ENCODE measurements around the gene TAS2R5. TPM values are rescaled to one million over a fixed set of nuclear protein-coding genes. Genes with fewer than 3 reads are reported as not detected.
"Not testable (repeated sequence)": the region's sequence is repeated elsewhere in the genome, so short reads cannot be mapped to it uniquely, and the experiment has no call there.

TAS2R5 gene
- total RNA-seq, 2 experiments from 2014 or later = 0.75 to 1.4 TPM

DNA sequence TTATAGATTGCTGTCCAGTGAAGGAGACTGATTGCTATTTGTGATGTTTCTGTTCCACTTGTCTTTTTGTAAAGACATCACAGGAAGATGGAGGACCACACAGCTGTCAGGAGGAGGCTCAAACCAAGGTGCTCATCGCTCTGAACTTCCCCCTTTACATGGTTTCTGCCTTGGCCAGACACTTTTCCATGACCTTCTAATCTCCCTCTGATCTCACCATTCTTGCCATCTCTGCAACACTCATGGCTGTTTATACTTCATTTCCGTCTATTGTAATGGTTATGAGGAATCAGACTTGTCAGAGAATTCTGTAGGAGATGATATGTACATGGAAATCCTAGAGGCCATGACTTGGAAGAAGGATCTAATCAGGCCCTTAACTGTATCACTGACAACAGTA, 1.7 kb upstream of the TAS2R5 start:
- Mint-ChIP-seq H3K27me3 (no peaks in the 10 kb centered on the region), H3K4me1 (no peaks in the 10 kb centered on the region), H3K27ac (no peak overlapping the region), H3K9me3 (ENCODE audit: low read depth) (no peaks in the 10 kb centered on the region), H3K4me3 (no peak overlapping the region), H3K36me3 (ENCODE audit: low read depth) (peaks cover 15% of the 10 kb centered on the region)
- ATAC-seq = no peak
- ChIA-PET POLR2A (no interaction called here), CTCF (interaction anchor here (1.2 kb wide), 1 partner anchor 21 kb away, joined by 3 read pairs; no protein-coding TSS in a partner anchor)
- intact Hi-C loops (cut with DNase I, micrococcal nuclease) = no loop called here
- DNase-seq = no peak

- H3K27me3 Mint-ChIP-seq = no peaks in the 10 kb centered on the region
- H3K9me3 Mint-ChIP-seq (ENCODE audit: low read depth) = no peaks in the 10 kb centered on the region
- no peaks in the 10 kb centered on the region for H3K4me1 Mint-ChIP-seq
- intact Hi-C loops (cut with DNase I, micrococcal nuclease) = no loop called here
- no peak overlapping the region for H3K27ac Mint-ChIP-seq
- no peak for DNase-seq
- no peak for ATAC-seq
- ChIA-PET CTCF (interaction anchor here (0.6 to 0.9 kb wide), 2 partner anchors 10 to 113 kb away, joined by 3 to 4 read pairs; no protein-coding TSS in a partner anchor), POLR2A (no interaction called here)
- H3K36me3 Mint-ChIP-seq (ENCODE audit: low read depth) = peaks cover 19% of the 10 kb centered on the region
- H3K4me3 Mint-ChIP-seq = no peak overlapping the region
Observed at GRCh38 chr7:141792526-141792925, 2.5 kb downstream of the TAS2R5 start.

DNA sequence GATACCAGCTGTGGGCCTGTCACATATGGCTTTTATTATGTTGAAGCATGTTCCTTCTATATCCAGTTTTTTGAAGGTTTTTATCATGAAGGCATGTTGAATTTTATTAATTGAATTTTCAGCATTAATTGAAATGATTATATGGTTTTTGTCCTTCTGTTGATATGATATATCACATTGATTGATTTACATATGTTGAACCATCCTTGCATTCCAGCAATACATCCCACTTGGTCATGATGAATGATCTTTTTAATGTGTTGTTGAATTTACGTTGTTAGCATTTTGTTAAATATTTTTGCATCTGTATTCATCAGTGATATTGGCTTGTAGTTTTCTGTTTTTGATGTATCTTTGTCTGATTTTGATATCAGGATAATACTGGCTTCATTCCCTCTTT, 30.1 kb downstream of the TAS2R5 start:
- POLR2A ChIA-PET = no interaction called here
- no peak for DNase-seq
- H3K36me3 Mint-ChIP-seq (ENCODE audit: low read depth) = peaks cover 36% of the 10 kb centered on the region
- ATAC-seq = no peak
- H3K9me3 Mint-ChIP-seq (ENCODE audit: low read depth) = peaks cover 37% of the 10 kb centered on the region
- H3K27ac Mint-ChIP-seq = no peak overlapping the region
- CTCF ChIA-PET = no interaction called here
- no peaks in the 10 kb centered on the region for H3K27me3 Mint-ChIP-seq
- no peaks in the 10 kb centered on the region for H3K4me1 Mint-ChIP-seq
- no peak overlapping the region for H3K4me3 Mint-ChIP-seq
- intact Hi-C loops (cut with DNase I, micrococcal nuclease) = no loop called here

- ATAC-seq = not testable (repeated sequence)
Observed at GRCh38 chr7:141822432-141822831, 32.4 kb downstream of the TAS2R5 start.

GRCh38 chr7:141837683-141838082, 47.7 kb downstream of the TAS2R5 start:
- no peaks in the 10 kb centered on the region for H3K27me3 Mint-ChIP-seq
- no peak overlapping the region for H3K27ac Mint-ChIP-seq
- DNase-seq (no peak), ATAC-seq (no peak)
- ChIA-PET POLR2A (no interaction called here), CTCF (no interaction called here)
- intact Hi-C loops (cut with DNase I, micrococcal nuclease) = no loop called here
- no peaks in the 10 kb centered on the region for H3K9me3 Mint-ChIP-seq (ENCODE audit: low read depth)
- no peaks in the 10 kb centered on the region for H3K4me1 Mint-ChIP-seq
- no peak overlapping the region for H3K4me3 Mint-ChIP-seq
- no peaks in the 10 kb centered on the region for H3K36me3 Mint-ChIP-seq (ENCODE audit: low read depth)

More at GRCh38 chr7:141822432-141822831, 32.4 kb downstream of the TAS2R5 start:
- H3K9me3 Mint-ChIP-seq (ENCODE audit: low read depth) = peaks cover 37% of the 10 kb centered on the region
- H3K4me3 Mint-ChIP-seq; H3K4me1 Mint-ChIP-seq; POLR2A ChIA-PET; DNase-seq; H3K27me3 Mint-ChIP-seq; intact Hi-C loops (cut with DNase I, micrococcal nuclease); H3K27ac Mint-ChIP-seq: not testable (repeated sequence)
- H3K36me3 Mint-ChIP-seq (ENCODE audit: low read depth) = peaks cover 37% of the 10 kb centered on the region
- CTCF ChIA-PET = interaction anchor here (1.1 kb wide), 1 partner anchor 9 kb away, joined by 3 read pairs; no protein-coding TSS in a partner anchor

DNA sequence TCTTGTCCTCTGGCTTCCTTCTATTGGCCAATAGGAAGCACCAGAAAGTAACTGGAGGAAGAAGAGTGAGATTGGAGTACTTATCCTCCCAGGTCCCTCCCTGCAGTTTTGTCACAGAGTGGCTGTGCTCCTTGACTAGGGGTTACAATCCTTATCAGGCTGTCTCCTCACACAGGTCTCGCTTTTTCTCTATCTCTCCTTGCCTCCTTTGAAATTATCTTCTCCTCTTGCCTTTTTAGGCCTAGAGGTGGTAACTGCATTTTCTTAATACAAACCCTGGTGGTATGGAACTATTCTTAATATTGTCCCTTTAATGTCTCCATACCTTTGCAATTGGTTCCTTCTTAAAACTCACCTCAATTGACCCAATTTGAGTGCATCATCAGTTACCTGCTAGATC, 48.6 kb downstream of the TAS2R5 start:
- Mint-ChIP-seq H3K36me3 (ENCODE audit: low read depth) (no peaks in the 10 kb centered on the region), H3K4me3 (no peak overlapping the region), H3K27me3 (no peaks in the 10 kb centered on the region), H3K27ac (no peak overlapping the region), H3K4me1 (no peaks in the 10 kb centered on the region), H3K9me3 (ENCODE audit: low read depth) (no peaks in the 10 kb centered on the region)
- CTCF ChIA-PET = no interaction called here
- ATAC-seq (no peak), DNase-seq (no peak)
- intact Hi-C loops (cut with DNase I, micrococcal nuclease) = no loop called here
- POLR2A ChIA-PET = no interaction called here

DNA sequence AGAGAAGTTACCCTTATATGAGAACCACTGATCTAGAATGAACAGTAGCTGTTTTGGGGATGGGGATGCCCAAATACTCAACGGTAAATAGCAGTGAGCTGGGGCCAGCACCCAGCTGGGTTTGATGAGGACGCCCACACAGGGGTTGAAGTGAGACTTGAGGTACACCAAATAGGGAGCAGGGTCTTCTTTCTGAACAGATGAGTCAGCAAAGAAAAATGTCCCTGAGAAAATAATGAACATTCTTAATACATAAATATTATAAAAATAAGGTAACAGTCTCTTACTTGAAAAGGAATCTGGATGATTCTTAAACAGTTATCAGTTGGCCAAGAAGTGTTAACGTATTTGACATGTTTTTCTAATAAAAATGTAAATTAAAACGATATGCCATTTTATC, 49.2 kb downstream of the TAS2R5 start:
- no peak for ATAC-seq
- H3K36me3 Mint-ChIP-seq (ENCODE audit: low read depth) = no peaks in the 10 kb centered on the region

GRCh38 chr7:141840708-141841107, 50.7 kb downstream of the TAS2R5 start:
- ATAC-seq (no peak), DNase-seq (no peak)
- ChIA-PET POLR2A (no interaction called here), CTCF (interaction anchor here (1.5 kb wide), 1 partner anchor 135 kb away, joined by 5 read pairs; no protein-coding TSS in a partner anchor)
- intact Hi-C loops (cut with DNase I, micrococcal nuclease) = no loop called here
- Mint-ChIP-seq H3K4me1 (no peaks in the 10 kb centered on the region), H3K36me3 (ENCODE audit: low read depth) (no peaks in the 10 kb centered on the region), H3K4me3 (no peak overlapping the region), H3K27me3 (no peaks in the 10 kb centered on the region), H3K27ac (no peak overlapping the region), H3K9me3 (ENCODE audit: low read depth) (no peaks in the 10 kb centered on the region)

More for the DNA sequence above, 49.2 kb downstream of the TAS2R5 start:
- intact Hi-C loops (cut with DNase I, micrococcal nuclease) = no loop called here
- no peak overlapping the region for H3K4me3 Mint-ChIP-seq
- CTCF ChIA-PET = no interaction called here
- DNase-seq = no peak
- H3K27me3 Mint-ChIP-seq = no peaks in the 10 kb centered on the region
- H3K4me1 Mint-ChIP-seq = no peaks in the 10 kb centered on the region
- POLR2A ChIA-PET = no interaction called here
- no peaks in the 10 kb centered on the region for H3K9me3 Mint-ChIP-seq (ENCODE audit: low read depth)
- H3K27ac Mint-ChIP-seq = no peak overlapping the region

Other genes with a start within 250 kb of the TAS2R5 start
- gene AGK, start 238.8 kb upstream of the TAS2R5 start, total RNA-seq = 10 to 100 TPM; 49.7 to 52.9 TPM
- gene DENND11, start 88.1 kb upstream of the TAS2R5 start, total RNA-seq = 10 to 100 TPM; 21.2 to 27.6 TPM
- not detected for gene WEE2, start 81.9 kb upstream of the TAS2R5 start, total RNA-seq
- 100 to 1,000 TPM; 183 to 245 TPM for gene SSBP1, start 51.9 kb upstream of the TAS2R5 start, total RNA-seq
- gene TAS2R3, start 26.1 kb upstream of the TAS2R5 start, total RNA-seq = 1 to 10 TPM in 1 of 2 experiments, under 1 TPM in 1; 0.69 to 1.1 TPM
- gene TAS2R4, start 13.5 kb upstream of the TAS2R5 start, total RNA-seq = under 1 TPM; 0.60 to 0.62 TPM
- gene PRSS37, start 51.3 kb downstream of the TAS2R5 start, total RNA-seq = not detected
- gene OR9A4, start 126.2 kb downstream of the TAS2R5 start, total RNA-seq = not detected
- not detected for gene CLEC5A, start 156.8 kb downstream of the TAS2R5 start, total RNA-seq
- not detected for gene TAS2R38, start 183.6 kb downstream of the TAS2R5 start, total RNA-seq
- under 1 TPM in 1 of 2 experiments, not detected in 1; 0.27 TPM for gene MGAM, start 205.7 kb downstream of the TAS2R5 start, total RNA-seq